ENCODE data around the gene NKAPD1. TPM values are rescaled to one million over a fixed set of nuclear protein-coding genes. Genes with fewer than 3 reads are reported as not detected.

Gene NKAPD1
- total RNA-seq, 1 experiment from 2014 or later: 19.4 TPM

- H4K20me1 ChIP-seq (ENCODE audit: insufficient read depth): no peaks in the 10 kb centered on the region
- no peak overlapping the region for H3K9ac ChIP-seq (ENCODE audit: low read length)
- no peak for TF ChIP-seq CEBPB (IDR thresholded peaks at IDR 0.05; ENCODE audit: low read depth)
- no peak for TF ChIP-seq FOSL1 (IDR thresholded peaks at IDR 0.05; ENCODE audit: low read depth)
- no peak for TF ChIP-seq ZBTB33 (IDR thresholded peaks at IDR 0.05; ENCODE audit: extremely low read depth, insufficient replicate concordance, low read length)
- TF ChIP-seq EZH2phosphoT487 (IDR thresholded peaks at IDR 0.05; ENCODE audit: borderline replicate concordance): no peak
- H3K36me3 ChIP-seq (ENCODE audit: control insufficient read depth in 1 of 2, insufficient read depth in 2 of 2, low read length in 2 of 2): peaks cover 30 to 36% of the 10 kb centered on the region in 2 experiments
- RAD21 ChIA-PET (ENCODE audit: low non-redundant PET in 1 of 2, low total read pairs in 2 of 2, uncharacterized antibody in 2 of 2, unreplicated experiment in 2 of 2): no interaction called here
- intact Hi-C loops (cut with micrococcal nuclease): no loop called here
- POLR2A ChIA-PET: interaction anchor here (0.7 kb wide), 1 partner anchor 221 kb away, joined by 3 read pairs; no protein-coding TSS in a partner anchor
- H3K27me3 ChIP-seq (ENCODE audit: insufficient read depth, low read length): no peaks in the 10 kb centered on the region
- no TSS peak for BruUV-seq (replicated peaks)
- H3K9me2 ChIP-seq (ENCODE audit: insufficient read depth): no peaks in the 10 kb centered on the region
- H3K4me1 ChIP-seq (ENCODE audit: control insufficient read depth in 1 of 2, insufficient read depth in 2 of 2, low read length in 2 of 2): no peaks in the 10 kb centered on the region
- no peak overlapping the region for H3K4me2 ChIP-seq (ENCODE audit: low read length)
- H3K4me3 ChIP-seq (replicated peaks in 1 of 2; ENCODE audit: low read depth in 1 of 2, low read length in 2 of 2): no peak overlapping the region
- no peak overlapping the region for H3K27ac ChIP-seq (ENCODE audit: low read depth, low read length)
- H3K9me3 ChIP-seq (ENCODE audit: control insufficient read depth in 1 of 2, insufficient read depth in 1 of 2, low read depth in 1 of 2, low read length in 2 of 2): no peaks in the 10 kb centered on the region
- H2AFZ ChIP-seq (ENCODE audit: low read depth, low read length, poor library complexity, severe bottlenecking): no peak overlapping the region
- CTCF ChIA-PET: no interaction called here
- H3K79me2 ChIP-seq (ENCODE audit: insufficient read depth, low read length): no peaks in the 10 kb centered on the region
- ATAC-seq (no peak), DNase-seq (ENCODE audit: low read depth, low spot score) (no peak)
Measured at GRCh38 chr11:112058103-112058502, 16.0 kb upstream of the NKAPD1 start.

GRCh38 chr11:112062923-112063322 is 11.2 kb upstream of the NKAPD1 start:
- no peak for ATAC-seq
- intact Hi-C loops (cut with micrococcal nuclease): no loop called here
- no peaks in the 10 kb centered on the region for H3K9me3 ChIP-seq (ENCODE audit: control insufficient read depth in 1 of 2, insufficient read depth in 1 of 2, low read depth in 1 of 2, low read length in 2 of 2)
- no peaks in the 10 kb centered on the region for H3K27me3 ChIP-seq (ENCODE audit: insufficient read depth, low read length)
- no peak overlapping the region for H3K4me2 ChIP-seq (ENCODE audit: low read length)
- no peaks in the 10 kb centered on the region for H3K4me1 ChIP-seq (ENCODE audit: control insufficient read depth in 1 of 2, insufficient read depth in 2 of 2, low read length in 2 of 2)
- POLR2A ChIA-PET: no interaction called here
- CTCF ChIA-PET: no interaction called here
- BruUV-seq (replicated peaks): TSS peak; percentile 27
- H3K9me2 ChIP-seq (ENCODE audit: insufficient read depth): no peaks in the 10 kb centered on the region
- no peak for DNase-seq (ENCODE audit: low read depth, low spot score)
- RAD21 ChIA-PET (ENCODE audit: low non-redundant PET in 1 of 2, low total read pairs in 2 of 2, uncharacterized antibody in 2 of 2, unreplicated experiment in 2 of 2): no interaction called here
- TF ChIP-seq FOSL1 (IDR thresholded peaks at IDR 0.05; ENCODE audit: low read depth) (no peak), YY1 (IDR thresholded peaks at IDR 0.05; ENCODE audit: extremely low read depth, insufficient replicate concordance, low read depth, low read length) (no peak), SP1 (IDR thresholded peaks at IDR 0.05; ENCODE audit: low read depth) (no peak), EGR1 (IDR thresholded peaks at IDR 0.05; ENCODE audit: low read depth) (no peak), ATF3 (IDR thresholded peaks at IDR 0.05) (no peak), SRF (IDR thresholded peaks at IDR 0.05; ENCODE audit: low read depth) (no peak), TCF7L2 (IDR thresholded peaks at IDR 0.05; ENCODE audit: borderline replicate concordance, extremely low read depth, insufficient read depth, insufficient read length) (no peak)
- H3K36me3 ChIP-seq (ENCODE audit: control insufficient read depth in 1 of 2, insufficient read depth in 2 of 2, low read length in 2 of 2): peaks cover 23 to 29% of the 10 kb centered on the region in 2 experiments
- no peaks in the 10 kb centered on the region for H3K79me2 ChIP-seq (ENCODE audit: insufficient read depth, low read length)
- no peak overlapping the region for H2AFZ ChIP-seq (ENCODE audit: low read depth, low read length, poor library complexity, severe bottlenecking)
- no peak overlapping the region for H3K27ac ChIP-seq (ENCODE audit: low read depth, low read length)
- H3K4me3 ChIP-seq (replicated peaks in 1 of 2; ENCODE audit: low read depth in 1 of 2, low read length in 2 of 2): no peak overlapping the region
- no peak overlapping the region for H3K9ac ChIP-seq (ENCODE audit: low read length)
- H4K20me1 ChIP-seq (ENCODE audit: insufficient read depth): no peaks in the 10 kb centered on the region
